Activated CD4-positive, alpha-beta T cell treated with anti-CD3 and anti-CD28 coated beads, Interleukin-2, amount 50 U/mL, for 24 hours (primary cell): Measurements from ENCODE around the gene GRXCR2.
"Not testable (repeated sequence)": the region's sequence is repeated elsewhere in the genome, so short reads cannot be mapped to it uniquely, and the experiment has no call there.

Source experiments
- DNase-seq, 2 donors: peaks; one replicate each; pipeline ENCODE4 v3.0.0-alpha.2; 2020; ENCODE audit warnings: low read depth in 1 of 2, low spot score in 1 of 2

GRXCR2 gene

GRCh38 chr5:145840458-145841132 lies 32.2 kb downstream of the GRXCR2 start:
- no peak for DNase-seq

GRCh38 chr5:145838276-145838675 lies 34.5 kb downstream of the GRXCR2 start:
- no peak for DNase-seq

GRCh38 chr5:145836241-145836640 lies 36.6 kb downstream of the GRXCR2 start:
- not testable (repeated sequence) for DNase-seq

- DNase-seq: no peak
Measured at GRCh38 chr5:145835848-145836239, 37.0 kb downstream of the GRXCR2 start.

GRCh38 chr5:145834917-145835847 lies 37.6 kb downstream of the GRXCR2 start, which contains the start of gene PRELID2:
Gene PRELID2 (minus strand): TSS chr5:145835342. CDS start chr5:145835251, 91 bp downstream.
- peak; percentile 7 to 12 for DNase-seq

GRCh38 chr5:145834554-145834916 lies 38.3 kb downstream of the GRXCR2 start:
- no peak for DNase-seq

GRCh38 chr5:145833631-145834200 lies 39.1 kb downstream of the GRXCR2 start:
- no peak for DNase-seq

GRCh38 chr5:145830594-145830993 lies 42.2 kb downstream of the GRXCR2 start:
- no peak for DNase-seq

- no peak for DNase-seq
Measured at GRCh38 chr5:145829708-145830361, 43.0 kb downstream of the GRXCR2 start.

- DNase-seq: no peak
Measured at GRCh38 chr5:145826895-145827674, 45.7 kb downstream of the GRXCR2 start.

- DNase-seq: no peak
Measured at GRCh38 chr5:145825751-145826180, 47.0 kb downstream of the GRXCR2 start.

GRCh38 chr5:145824040-145824439 lies 48.8 kb downstream of the GRXCR2 start:
- DNase-seq: no peak

- DNase-seq: no peak
Measured at GRCh38 chr5:145818604-145819003, 54.2 kb downstream of the GRXCR2 start.

GRCh38 chr5:145812877-145813276 lies 59.9 kb downstream of the GRXCR2 start:
- no peak for DNase-seq

- DNase-seq: no peak
Measured at GRCh38 chr5:145811834-145812625, 60.8 kb downstream of the GRXCR2 start.
